SH-SY5Y (cell line): ENCODE measurements around the gene RIMKLA.

Experiments
- GATA2 ChIP-seq: IDR thresholded peaks from 2 replicates; pipeline ENCODE4 v1.6.1; 2011; ENCODE audit warnings: mild to moderate bottlenecking, low read depth, low read length
- GATA3 ChIP-seq: IDR thresholded peaks from 2 replicates; pipeline ENCODE4 v1.6.1; 2011; ENCODE audit warnings: low read depth, mild to moderate bottlenecking, low read length, moderate library complexity

GRCh38 chr1:42335809-42336518 is 44.6 kb upstream of the RIMKLA start:
- TF ChIP-seq GATA3 = no peak
- no peak for TF ChIP-seq GATA2
